HepG2 (cell line): ENCODE results near the gene TUBB4B. TPM values are rescaled to one million over a fixed set of nuclear protein-coding genes. Genes with fewer than 3 reads are reported as not detected.

ENCODE experiments used
- ATAC-seq: fragments of 200-7000 bp; cut with Tn5 transposase; 3 replicates; pipeline ENCODE4 v1.9.1; 2020; ENCODE audit warnings: mild to moderate bottlenecking, moderate library complexity
- BruUV-seq: library from RNA; stranded (reverse); fragments of 400-500 nt; replicated peaks from 2 replicates; lab custom pipeline; 2021; lab: Mats Ljungman, UMichigan
- CTCF ChIA-PET: fragments of 300-600 bp; formaldehyde crosslinking; extraction: SDS; loops from one replicate; lab custom pipeline; 2021; ENCODE audit warnings: low total read pairs, inconsistent platforms, low intra/inter-chr PET ratio; lab: Yijun Ruan, JAX
- POLR2A ChIA-PET: fragments of 350-600 bp; sonication (Branson Sonifier 250); formaldehyde crosslinking; loops from one replicate; lab custom pipeline; 2020; ENCODE audit warnings: antibody characterized with exemption, inconsistent platforms; lab: Yijun Ruan, JAX
- DNase-seq: peaks from one replicate; pipeline ENCODE4 v3.0.0-alpha.2; 2015; ENCODE audit warnings: low spot score
- FAIRE-seq: peaks from 3 replicates; lab custom pipeline; 2011; peaks lifted over from hg19 to GRCh38; lab: Jason Lieb, UNC
- H2AFZ ChIP-seq: one replicate; pipeline ENCODE4 v1.6.1; 2011; ENCODE audit warnings: low read length, inconsistent platforms
- H3K27ac ChIP-seq: fragments of 300-600 bp; 3 replicates; pipeline ENCODE4 v1.8.0; 2011; ENCODE audit warnings: mixed run types, mild to moderate bottlenecking, mixed read lengths, low read length, inconsistent platforms; ENCODE audit not compliant: insufficient read depth; ENCODE audit errors: extremely low read length
- H3K27me3 ChIP-seq, 2 experiments: fragments of 200-600 bp in 1 of 2; 2 replicates in 1 of 2; 3 replicates in 1 of 2; pipeline versions ENCODE4 v1.6.0 to v1.8.0; 2011; ENCODE audit warnings: low read length in 2 of 2, mild to moderate bottlenecking in 2 of 2, moderate library complexity in 2 of 2, inconsistent platforms in 1 of 2; ENCODE audit not compliant: insufficient read depth in 2 of 2, control insufficient read depth in 1 of 2
- H3K36me3 ChIP-seq, 2 experiments: fragments of 200-600 bp in 1 of 2; replicated peaks in 1 of 2; 2 replicates in 1 of 2; 3 replicates in 1 of 2; pipeline versions ENCODE4 v1.5.1 to v1.8.0; 2011; ENCODE audit warnings: low read length in 2 of 2, inconsistent platforms in 1 of 2; ENCODE audit not compliant: insufficient read depth in 2 of 2, control insufficient read depth in 1 of 2
- H3K4me1 ChIP-seq: 2 replicates; pipeline ENCODE4 v1.5.1; 2012; ENCODE audit warnings: low read length, inconsistent platforms; ENCODE audit not compliant: insufficient read depth
- H3K4me2 ChIP-seq: 2 replicates; pipeline ENCODE4 v1.6.0; 2011; ENCODE audit warnings: low read depth, low read length, inconsistent platforms
- H3K4me3 ChIP-seq, 3 experiments: fragments of 200-600 bp in 1 of 3; sonication (generic), shearing (Covaris generic) in 1 of 3; replicated peaks in 1 of 3; 2 replicates each; pipeline ENCODE4 v1.5.1; 2011 to 2016; ENCODE audit warnings: low read length in 3 of 3, inconsistent platforms in 2 of 3, low read depth in 2 of 3, mild to moderate bottlenecking in 2 of 3, control low read depth in 1 of 3, mixed read lengths in 1 of 3; ENCODE audit not compliant: insufficient read depth in 1 of 3
- H3K79me2 ChIP-seq: one replicate; pipeline ENCODE4 v1.6.1; 2011; ENCODE audit warnings: low read length, inconsistent platforms; ENCODE audit not compliant: insufficient read depth
- H3K9ac ChIP-seq: 2 replicates; pipeline ENCODE4 v1.6.0; 2011; ENCODE audit warnings: mild to moderate bottlenecking, low read depth, low read length, inconsistent platforms; ENCODE audit not compliant: insufficient read depth
- H3K9me3 ChIP-seq: 2 replicates; pipeline ENCODE4 v1.5.1; 2012; ENCODE audit warnings: mild to moderate bottlenecking, low read length
- H4K20me1 ChIP-seq: 2 replicates; pipeline ENCODE4 v1.6.0; 2011; ENCODE audit warnings: inconsistent platforms, mild to moderate bottlenecking, low read length, moderate library complexity; ENCODE audit not compliant: insufficient read depth
- AKAP8 ChIP-seq: sonication (generic); formaldehyde crosslinking; IDR thresholded peaks from 2 replicates; pipeline ENCODE4 v1.5.1; 2020; ENCODE audit warnings: mild to moderate bottlenecking, missing genetic modification reagents
- ARID5B ChIP-seq: IDR thresholded peaks from 2 replicates; pipeline ENCODE4 v1.4.0; 2020; ENCODE audit warnings: mild to moderate bottlenecking, missing genetic modification reagents
- ASH2L ChIP-seq: fragments of 300-600, 200-600 bp; sonication (generic); IDR thresholded peaks from 2 replicates; pipeline ENCODE4 v1.7.0; 2017; ENCODE audit warnings: low read depth, mild to moderate bottlenecking, moderate library complexity, mixed read lengths, low read length; ENCODE audit not compliant: insufficient read length
- ATF6 ChIP-seq: sonication (generic); formaldehyde crosslinking; conservative IDR thresholded peaks from 2 replicates; pipeline ENCODE4 v1.4.0; 2020; ENCODE audit warnings: missing genetic modification reagents
- FOXO1 ChIP-seq: sonication (generic); formaldehyde crosslinking; IDR thresholded peaks from 2 replicates; pipeline ENCODE4 v1.4.0; 2020; ENCODE audit warnings: missing genetic modification reagents
- IRX3 ChIP-seq: sonication (generic); formaldehyde crosslinking; IDR thresholded peaks from 2 replicates; pipeline ENCODE4 v1.8.1; 2023; ENCODE audit warnings: mild to moderate bottlenecking, low read depth, missing genetic modification reagents, borderline replicate concordance
- KDM2A ChIP-seq: sonication (generic); formaldehyde crosslinking; IDR thresholded peaks from 2 replicates; pipeline ENCODE4 v1.4.0; 2020; ENCODE audit warnings: low read depth, missing genetic modification reagents, borderline replicate concordance
- NFE2L2 ChIP-seq: fragments of 150-350 bp; IDR thresholded peaks from 2 replicates; pipeline ENCODE4 v1.6.1; 2014; ENCODE audit warnings: low read length
- NKX3-1 ChIP-seq: sonication (generic); formaldehyde crosslinking; IDR thresholded peaks from 2 replicates; pipeline ENCODE4 v1.5.0; 2020; ENCODE audit warnings: missing genetic modification reagents
- PRDM15 ChIP-seq: sonication (generic); formaldehyde crosslinking; IDR thresholded peaks from 2 replicates; pipeline ENCODE4 v1.4.0; 2020; ENCODE audit warnings: missing genetic modification reagents
- SALL1 ChIP-seq: sonication (generic); formaldehyde crosslinking; IDR thresholded peaks from 2 replicates; pipeline ENCODE4 v1.8.0; 2022; ENCODE audit warnings: mild to moderate bottlenecking, missing genetic modification reagents
- SAP130 ChIP-seq: IDR thresholded peaks from 2 replicates; pipeline ENCODE4 v1.6.1; 2016; ENCODE audit warnings: low read depth
- XBP1 ChIP-seq: sonication (generic); formaldehyde crosslinking; IDR thresholded peaks from 2 replicates; pipeline ENCODE4 v1.5.0; 2020; ENCODE audit warnings: missing genetic modification reagents
- ZSCAN20 ChIP-seq: sonication (generic); formaldehyde crosslinking; IDR thresholded peaks from 2 replicates; pipeline ENCODE4 v1.4.0; 2020; ENCODE audit warnings: missing genetic modification reagents, mild to moderate bottlenecking, borderline replicate concordance
- WGBS: methylation state at CpG from one replicate; pipeline ENCODE4 v1.1.6; 2017; ENCODE audit warnings: low lambda C conversion rate; 5-methylcytosine and 5-hydroxymethylcytosine counted together
- in situ Hi-C: cut with HindIII; loops from 2 replicates; pipeline ENCODE4 v1.10.0; 2017; ENCODE audit warnings: low pct_unique_long_range_greater_than_20kb; ENCODE audit not compliant: extremely low pct_ligation_motif_present
- intact Hi-C: fragments of 100-400 bp; cut with micrococcal nuclease; formaldehyde crosslinking; loops from one replicate; pipeline ENCODE4 v1.10.0; 2022; ENCODE audit not compliant: unreplicated experiment
- polyA plus RNA-seq, 8 experiments: library from polyadenylated mRNA; depleted of rRNA in 3 of 8; stranded (reverse) in 7 of 8; unstranded in 1 of 8; fragments of >200 nt; fragmentation: Illumina TruSeq in 4 of 8; extraction: Trizol in 4 of 8; gene quantifications; 2 replicates each; pipeline versions ENCODE4 v1.2.1 to v1.2.3, GENCODE V29; 2011 to 2016; ENCODE audit warnings: low read depth in 4 of 8, missing spikeins in 1 of 8, mixed read lengths in 1 of 8; ENCODE audit not compliant: insufficient read depth in 1 of 8
- total RNA-seq, 5 experiments: library from RNA; depleted of rRNA; stranded (reverse); fragments of >200 nt; fragmentation: Illumina TruSeq; extraction: Trizol; gene quantifications; 2 replicates each; pipeline ENCODE4 v1.2.3, GENCODE V29; 2016; ENCODE audit warnings: low read depth in 1 of 5

The TUBB4B gene
- total and polyA plus RNA-seq, 2 of the 13 experiments (the other 11 are each of a cell fraction or from before 2014, with no cell fraction given): 182 to 412 TPM

- peak overlapping the region; percentile 96 for H3K4me2 ChIP-seq
- TF ChIP-seq ARID5B (CRISPR knock-in tag) (peak; percentile 19; the same call in 1 of the 2 replicates), AKAP8 (CRISPR knock-in tag) (peak; percentile 89), ASH2L (peak; percentile 5), ATF6 (CRISPR knock-in tag) (no peak), SALL1 (CRISPR knock-in tag) (no peak), PRDM15 (no peak), SAP130 (CRISPR knock-in tag) (peak; percentile 57), KDM2A (CRISPR knock-in tag) (peak; percentile 77), NKX3-1 (CRISPR knock-in tag) (no peak), IRX3 (CRISPR knock-in tag) (0 out of 2 replicates have a peak, but pooled peaks have one; percentile 65), ZSCAN20 (no peak), FOXO1 (no peak; the same call in 1 of the 2 replicates), XBP1 (no peak), NFE2L2 (no peak)
Observed at GRCh38 chr9:137228506-137228967, 12.6 kb upstream of the TUBB4B start.

More at GRCh38 chr9:137228506-137228967, 12.6 kb upstream of the TUBB4B start:
- intact Hi-C loops (no loop called here), in situ Hi-C loops (loop anchor here (5.0 kb wide), 2 partner anchors 41 to 116 kb away; partner anchors contain the start of genes ANAPC2, DPP7 and SSNA1)
- H3K9ac ChIP-seq: 0 out of 2 replicates have a peak overlapping the region, but pooled peaks have one; percentile 65
- peak overlapping the region; percentile 53 to 72 (median 62); a peak in 5 of 6 replicates for H3K4me3 ChIP-seq
- H2AFZ ChIP-seq: no peak overlapping the region
- no peaks in the 10 kb centered on the region for H3K36me3 ChIP-seq
- WGBS: 9% methylated on average over 13 of the region's 29 CpGs
- ChIA-PET POLR2A (interaction anchor here (1.5 to 13.4 kb wide), 4 partner anchors 12 to 110 kb away, joined by 4 to 225 read pairs (median 12); partner anchors contain the start of genes ANAPC2, NDOR1, SSNA1 and TMEM203), CTCF (interaction anchor here (1.1 to 1.5 kb wide), 2 partner anchors 52 to 65 kb away, joined by 3 to 8 read pairs; no protein-coding TSS in a partner anchor)
- H4K20me1 ChIP-seq: no peaks in the 10 kb centered on the region
- ATAC-seq (peak; percentile 5), FAIRE-seq (no peak), DNase-seq (no peak)
- no peak overlapping the region for H3K27ac ChIP-seq
- H3K27me3 ChIP-seq: no peaks in the 10 kb centered on the region
- no TSS peak for BruUV-seq
- no peaks in the 10 kb centered on the region for H3K79me2 ChIP-seq
- H3K9me3 ChIP-seq: no peaks in the 10 kb centered on the region
- peaks cover 77% of the 10 kb centered on the region for H3K4me1 ChIP-seq
